HepG2 (cell line): ENCODE data around the gene CNTN4. TPM values are rescaled to one million over a fixed set of nuclear protein-coding genes. Genes with fewer than 3 reads are reported as not detected.

Source experiments
- ATF7-NPFF ChIP-seq: sonication (generic); formaldehyde crosslinking; IDR thresholded peaks from 2 replicates; pipeline ENCODE4 v1.8.1; 2023; ENCODE audit warnings: mild to moderate bottlenecking, low read depth, missing genetic modification reagents, moderate library complexity
- ATM ChIP-seq: fragments of 450-650 bp; IDR thresholded peaks from 2 replicates; pipeline ENCODE4 v1.7.1; 2017; ENCODE audit warnings: mild to moderate bottlenecking, borderline replicate concordance
- CHD2 ChIP-seq: IDR thresholded peaks from 2 replicates; pipeline ENCODE4 v1.6.1; 2011; ENCODE audit warnings: low read depth, low read length, improper control_type of control experiment
- NR2F6 ChIP-seq, 2 experiments: IDR thresholded peaks; 2 replicates each; pipeline ENCODE4 v1.6.1; 2016; ENCODE audit warnings: antibody characterized with exemption in 1 of 2, mild to moderate bottlenecking in 1 of 2
- RARA ChIP-seq: IDR thresholded peaks from 2 replicates; pipeline ENCODE4 v1.6.1; 2016; ENCODE audit warnings: missing genetic modification reagents, missing compliant biosample characterization
- SMC3 ChIP-seq: IDR thresholded peaks from 2 replicates; pipeline ENCODE4 v1.6.1; 2011; ENCODE audit warnings: low read length, improper control_type of control experiment
- TCF7 ChIP-seq: sonication (generic); IDR thresholded peaks from 2 replicates; pipeline ENCODE4 v1.6.1; 2016; ENCODE audit warnings: antibody characterized with exemption, low read depth
- TEAD2 ChIP-seq: sonication (generic); formaldehyde crosslinking; IDR thresholded peaks from 2 replicates; pipeline ENCODE4 v1.9.0; 2021; ENCODE audit warnings: missing genetic modification reagents
- ZMYM3 ChIP-seq: sonication (generic); formaldehyde crosslinking; IDR thresholded peaks from 2 replicates; pipeline ENCODE4 v1.5.1; 2020; ENCODE audit warnings: mild to moderate bottlenecking, missing genetic modification reagents
- ZNF496 ChIP-seq: sonication (generic); formaldehyde crosslinking; IDR thresholded peaks from 2 replicates; pipeline ENCODE4 v1.8.1; 2023; ENCODE audit warnings: mild to moderate bottlenecking, moderate library complexity, missing genetic modification reagents; ENCODE audit not compliant: insufficient replicate concordance
- ZNF891 ChIP-seq: sonication (generic); formaldehyde crosslinking; IDR thresholded peaks from 2 replicates; pipeline ENCODE4 v1.5.0; 2020; ENCODE audit warnings: mild to moderate bottlenecking, missing genetic modification reagents
- polyA plus RNA-seq, 8 experiments: library from polyadenylated mRNA; depleted of rRNA in 3 of 8; stranded (reverse) in 7 of 8; unstranded in 1 of 8; fragments of >200 nt; fragmentation: Illumina TruSeq in 4 of 8; extraction: Trizol in 4 of 8; gene quantifications; 2 replicates each; pipeline versions ENCODE4 v1.2.1 to v1.2.3, GENCODE V29; 2011 to 2016; ENCODE audit warnings: low read depth in 4 of 8, missing spikeins in 1 of 8, mixed read lengths in 1 of 8; ENCODE audit not compliant: insufficient read depth in 1 of 8
- total RNA-seq, 5 experiments: library from RNA; depleted of rRNA; stranded (reverse); fragments of >200 nt; fragmentation: Illumina TruSeq; extraction: Trizol; gene quantifications; 2 replicates each; pipeline ENCODE4 v1.2.3, GENCODE V29; 2016; ENCODE audit warnings: low read depth in 1 of 5
- TF ChIP-seq, protein P1 (sequence below): sonication (generic); formaldehyde crosslinking; IDR thresholded peaks from 2 replicates; pipeline ENCODE4 v1.8.0; 2022; ENCODE audit warnings: mild to moderate bottlenecking, missing genetic modification reagents
- TF ChIP-seq, protein P2 (sequence below): IDR thresholded peaks from 2 replicates; pipeline ENCODE4 v1.6.1; 2016; ENCODE audit warnings: mild to moderate bottlenecking
- TF ChIP-seq, protein P3 (sequence below): sonication (generic); formaldehyde crosslinking; IDR thresholded peaks from 2 replicates; pipeline ENCODE4 v1.4.0; 2020; ENCODE audit warnings: missing genetic modification reagents, borderline replicate concordance
- TF ChIP-seq, protein P4 (sequence below): sonication (generic); formaldehyde crosslinking; IDR thresholded peaks from 2 replicates; pipeline ENCODE4 v1.5.0; 2020; ENCODE audit warnings: mild to moderate bottlenecking, missing genetic modification reagents, moderate library complexity
- TF ChIP-seq, protein P5 (sequence below): sonication (generic); formaldehyde crosslinking; IDR thresholded peaks from 2 replicates; pipeline ENCODE4 v1.8.1; 2023; ENCODE audit warnings: mild to moderate bottlenecking, missing genetic modification reagents
- TF ChIP-seq, protein P6 (sequence below): sonication (generic); formaldehyde crosslinking; IDR thresholded peaks from 2 replicates; pipeline ENCODE4 v1.4.0; 2020; ENCODE audit warnings: missing genetic modification reagents, mild to moderate bottlenecking, borderline replicate concordance

Gene CNTN4
- total and polyA plus RNA-seq, 2 of the 13 experiments (the other 11 are each of a cell fraction or from before 2014, with no cell fraction given): 0.01 to 0.13 TPM

DNA sequence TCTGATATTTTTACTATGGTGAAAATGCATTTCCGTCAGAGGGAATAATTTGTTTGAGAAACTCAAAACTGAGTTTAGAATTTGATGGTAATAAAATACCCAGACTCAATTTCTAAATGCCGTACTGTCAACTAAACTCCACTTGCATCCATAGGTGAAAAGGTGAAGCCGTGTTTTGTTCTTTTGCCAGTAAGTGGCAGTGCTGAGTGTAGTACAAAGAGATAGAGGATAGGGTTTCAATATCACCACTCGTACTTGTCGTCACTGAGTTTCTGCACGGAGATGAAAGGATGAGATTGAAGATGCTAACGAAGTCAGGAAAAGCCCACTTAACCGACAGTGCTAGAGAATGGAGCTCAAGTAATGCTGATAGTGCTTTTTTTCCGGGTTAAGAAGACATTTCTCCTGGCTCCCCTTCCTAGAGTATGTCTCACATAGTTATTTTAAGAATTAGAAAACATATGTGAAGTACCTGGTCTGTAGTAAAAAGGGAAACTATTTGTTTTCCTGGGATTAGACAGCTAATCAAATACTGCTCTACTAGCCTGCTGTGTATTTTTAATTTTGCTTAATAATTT is 666.4 kb downstream of the CNTN4 start (continued):
- TF ChIP-seq ATF7-NPFF: no peak
- no peak for TF ChIP-seq TCF7
- no peak for TF ChIP-seq NR2F6 (IDR thresholded peaks at IDR 0.05)
- TF ChIP-seq NR2F6 (CRISPR knock-in tag; IDR thresholded peaks at IDR 0.05): no peak
- TF ChIP-seq TEAD2 (CRISPR knock-in tag): no peak
- no peak for TF ChIP-seq ATM
- TF ChIP-seq ZNF891: no peak
- no peak for TF ChIP-seq CHD2
- TF ChIP-seq, protein P1, sequence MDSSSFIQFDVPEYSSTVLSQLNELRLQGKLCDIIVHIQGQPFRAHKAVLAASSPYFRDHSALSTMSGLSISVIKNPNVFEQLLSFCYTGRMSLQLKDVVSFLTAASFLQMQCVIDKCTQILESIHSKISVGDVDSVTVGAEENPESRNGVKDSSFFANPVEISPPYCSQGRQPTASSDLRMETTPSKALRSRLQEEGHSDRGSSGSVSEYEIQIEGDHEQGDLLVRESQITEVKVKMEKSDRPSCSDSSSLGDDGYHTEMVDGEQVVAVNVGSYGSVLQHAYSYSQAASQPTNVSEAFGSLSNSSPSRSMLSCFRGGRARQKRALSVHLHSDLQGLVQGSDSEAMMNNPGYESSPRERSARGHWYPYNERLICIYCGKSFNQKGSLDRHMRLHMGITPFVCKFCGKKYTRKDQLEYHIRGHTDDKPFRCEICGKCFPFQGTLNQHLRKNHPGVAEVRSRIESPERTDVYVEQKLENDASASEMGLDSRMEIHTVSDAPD (CRISPR knock-in tag): no peak
- TF ChIP-seq, protein P2, sequence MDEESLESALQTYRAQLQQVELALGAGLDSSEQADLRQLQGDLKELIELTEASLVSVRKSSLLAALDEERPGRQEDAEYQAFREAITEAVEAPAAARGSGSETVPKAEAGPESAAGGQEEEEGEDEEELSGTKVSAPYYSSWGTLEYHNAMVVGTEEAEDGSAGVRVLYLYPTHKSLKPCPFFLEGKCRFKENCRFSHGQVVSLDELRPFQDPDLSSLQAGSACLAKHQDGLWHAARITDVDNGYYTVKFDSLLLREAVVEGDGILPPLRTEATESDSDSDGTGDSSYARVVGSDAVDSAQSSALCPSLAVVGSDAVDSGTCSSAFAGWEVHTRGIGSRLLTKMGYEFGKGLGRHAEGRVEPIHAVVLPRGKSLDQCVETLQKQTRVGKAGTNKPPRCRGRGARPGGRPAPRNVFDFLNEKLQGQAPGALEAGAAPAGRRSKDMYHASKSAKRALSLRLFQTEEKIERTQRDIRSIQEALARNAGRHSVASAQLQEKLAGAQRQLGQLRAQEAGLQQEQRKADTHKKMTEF (CRISPR knock-in tag): no peak
- TF ChIP-seq, protein P3, sequence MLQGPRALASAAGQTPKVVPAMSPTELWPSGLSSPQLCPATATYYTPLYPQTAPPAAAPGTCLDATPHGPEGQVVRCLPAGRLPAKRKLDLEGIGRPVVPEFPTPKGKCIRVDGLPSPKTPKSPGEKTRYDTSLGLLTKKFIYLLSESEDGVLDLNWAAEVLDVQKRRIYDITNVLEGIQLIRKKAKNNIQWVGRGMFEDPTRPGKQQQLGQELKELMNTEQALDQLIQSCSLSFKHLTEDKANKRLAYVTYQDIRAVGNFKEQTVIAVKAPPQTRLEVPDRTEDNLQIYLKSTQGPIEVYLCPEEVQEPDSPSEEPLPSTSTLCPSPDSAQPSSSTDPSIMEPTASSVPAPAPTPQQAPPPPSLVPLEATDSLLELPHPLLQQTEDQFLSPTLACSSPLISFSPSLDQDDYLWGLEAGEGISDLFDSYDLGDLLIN (CRISPR knock-in tag): no peak
- no peak for TF ChIP-seq ZNF496 (CRISPR knock-in tag)
- TF ChIP-seq, protein P4, sequence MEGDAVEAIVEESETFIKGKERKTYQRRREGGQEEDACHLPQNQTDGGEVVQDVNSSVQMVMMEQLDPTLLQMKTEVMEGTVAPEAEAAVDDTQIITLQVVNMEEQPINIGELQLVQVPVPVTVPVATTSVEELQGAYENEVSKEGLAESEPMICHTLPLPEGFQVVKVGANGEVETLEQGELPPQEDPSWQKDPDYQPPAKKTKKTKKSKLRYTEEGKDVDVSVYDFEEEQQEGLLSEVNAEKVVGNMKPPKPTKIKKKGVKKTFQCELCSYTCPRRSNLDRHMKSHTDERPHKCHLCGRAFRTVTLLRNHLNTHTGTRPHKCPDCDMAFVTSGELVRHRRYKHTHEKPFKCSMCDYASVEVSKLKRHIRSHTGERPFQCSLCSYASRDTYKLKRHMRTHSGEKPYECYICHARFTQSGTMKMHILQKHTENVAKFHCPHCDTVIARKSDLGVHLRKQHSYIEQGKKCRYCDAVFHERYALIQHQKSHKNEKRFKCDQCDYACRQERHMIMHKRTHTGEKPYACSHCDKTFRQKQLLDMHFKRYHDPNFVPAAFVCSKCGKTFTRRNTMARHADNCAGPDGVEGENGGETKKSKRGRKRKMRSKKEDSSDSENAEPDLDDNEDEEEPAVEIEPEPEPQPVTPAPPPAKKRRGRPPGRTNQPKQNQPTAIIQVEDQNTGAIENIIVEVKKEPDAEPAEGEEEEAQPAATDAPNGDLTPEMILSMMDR (CRISPR knock-in tag): peak; percentile 36
- TF ChIP-seq SMC3: 0 out of 2 replicates have a peak, but pooled peaks have one; percentile 12
- TF ChIP-seq, protein P5, sequence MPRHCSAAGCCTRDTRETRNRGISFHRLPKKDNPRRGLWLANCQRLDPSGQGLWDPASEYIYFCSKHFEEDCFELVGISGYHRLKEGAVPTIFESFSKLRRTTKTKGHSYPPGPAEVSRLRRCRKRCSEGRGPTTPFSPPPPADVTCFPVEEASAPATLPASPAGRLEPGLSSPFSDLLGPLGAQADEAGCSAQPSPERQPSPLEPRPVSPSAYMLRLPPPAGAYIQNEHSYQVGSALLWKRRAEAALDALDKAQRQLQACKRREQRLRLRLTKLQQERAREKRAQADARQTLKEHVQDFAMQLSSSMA (CRISPR knock-in tag): no peak
- TF ChIP-seq, protein P6, sequence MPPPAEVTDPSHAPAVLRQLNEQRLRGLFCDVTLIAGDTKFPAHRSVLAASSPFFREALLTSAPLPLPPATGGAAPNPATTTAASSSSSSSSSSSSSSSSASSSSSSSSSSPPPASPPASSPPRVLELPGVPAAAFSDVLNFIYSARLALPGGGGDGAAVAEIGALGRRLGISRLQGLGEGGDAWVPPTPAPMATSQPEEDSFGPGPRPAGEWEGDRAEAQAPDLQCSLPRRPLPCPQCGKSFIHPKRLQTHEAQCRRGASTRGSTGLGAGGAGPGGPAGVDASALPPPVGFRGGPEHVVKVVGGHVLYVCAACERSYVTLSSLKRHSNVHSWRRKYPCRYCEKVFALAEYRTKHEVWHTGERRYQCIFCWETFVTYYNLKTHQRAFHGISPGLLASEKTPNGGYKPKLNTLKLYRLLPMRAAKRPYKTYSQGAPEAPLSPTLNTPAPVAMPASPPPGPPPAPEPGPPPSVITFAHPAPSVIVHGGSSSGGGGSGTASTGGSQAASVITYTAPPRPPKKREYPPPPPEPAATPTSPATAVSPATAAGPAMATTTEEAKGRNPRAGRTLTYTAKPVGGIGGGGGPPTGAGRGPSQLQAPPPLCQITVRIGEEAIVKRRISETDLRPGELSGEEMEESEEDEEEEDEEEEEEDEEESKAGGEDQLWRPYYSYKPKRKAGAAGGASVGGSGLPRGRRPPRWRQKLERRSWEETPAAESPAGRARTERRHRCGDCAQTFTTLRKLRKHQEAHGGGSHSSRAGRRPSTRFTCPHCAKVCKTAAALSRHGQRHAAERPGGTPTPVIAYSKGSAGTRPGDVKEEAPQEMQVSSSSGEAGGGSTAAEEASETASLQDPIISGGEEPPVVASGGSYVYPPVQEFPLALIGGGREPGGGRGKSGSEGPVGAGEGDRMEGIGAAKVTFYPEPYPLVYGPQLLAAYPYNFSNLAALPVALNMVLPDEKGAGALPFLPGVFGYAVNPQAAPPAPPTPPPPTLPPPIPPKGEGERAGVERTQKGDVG (CRISPR knock-in tag): no peak
- 0 out of 2 replicates have a peak, but pooled peaks have one; percentile 18 for TF ChIP-seq RARA (CRISPR knock-in tag)
- TF ChIP-seq ZMYM3 (CRISPR knock-in tag): no peak
